HG03175 (cell line): Measurements from ENCODE around the gene SGCA.

ENCODE experiments used
- ATAC-seq: cut with Tn5 transposase; IDR thresholded peaks from one replicate; pipeline ENCODE4 v1.9.1; 2021; ENCODE audit warnings: mild to moderate bottlenecking, moderate library complexity; ENCODE audit not compliant: unreplicated experiment

The SGCA gene

GRCh38 chr17:50149091-50149416 is 16.8 kb upstream of the SGCA start:
- peak; percentile 2 for ATAC-seq

GRCh38 chr17:50149417-50150353 is 16.1 kb upstream of the SGCA start:
- ATAC-seq = no peak

- ATAC-seq = no peak
These were observed 15.3 kb upstream of the SGCA start, which contains the start of gene PPP1R9B for GRCh38 chr17:50150354-50151040. TSS of gene PPP1R9B (minus strand) at chr17:50150677. CDS start at chr17:50150513, 164 bp downstream.

- peak; percentile 49 for ATAC-seq
These were observed 14.5 kb upstream of the SGCA start for GRCh38 chr17:50151041-50151936.

GRCh38 chr17:50151937-50152547 is 13.8 kb upstream of the SGCA start:
- ATAC-seq = no peak

GRCh38 chr17:50152736-50153135 is 13.1 kb upstream of the SGCA start:
- no peak for ATAC-seq

GRCh38 chr17:50153650-50154575 is 11.9 kb upstream of the SGCA start:
- ATAC-seq = no peak

GRCh38 chr17:50154604-50155003 is 11.2 kb upstream of the SGCA start:
- ATAC-seq = no peak

GRCh38 chr17:50155115-50155819 is 10.5 kb upstream of the SGCA start:
- ATAC-seq = no peak

GRCh38 chr17:50157891-50158290 is 7.9 kb upstream of the SGCA start:
- no peak for ATAC-seq

- ATAC-seq = peak; percentile 92
These were observed 4.5 kb upstream of the SGCA start for GRCh38 chr17:50161023-50161910.

GRCh38 chr17:50161911-50162288 is 3.9 kb upstream of the SGCA start:
- ATAC-seq = no peak

GRCh38 chr17:50162466-50163254 is 3.1 kb upstream of the SGCA start:
- no peak for ATAC-seq

- ATAC-seq = no peak
These were observed 1.7 kb upstream of the SGCA start for GRCh38 chr17:50163843-50164696.

- ATAC-seq = no peak
These were observed 1.2 kb upstream of the SGCA start for GRCh38 chr17:50164697-50164988.

GRCh38 chr17:50165066-50165465 is 739 bp upstream of the SGCA start:
- ATAC-seq = no peak

GRCh38 chr17:50165466-50165865 is 339 bp upstream of the SGCA start:
- ATAC-seq = no peak
